Smooth muscle cell (in vitro differentiated cells): Measurements from ENCODE around the gene RABAC1. TPM values are rescaled to one million over a fixed set of nuclear protein-coding genes. Genes with fewer than 3 reads are reported as not detected.

Experiments
- DNase-seq: peaks from one replicate; lab custom pipeline; 2025; ENCODE audit not compliant: unreplicated experiment; lab: John Stamatoyannopoulos, UW
- H2AFZ ChIP-seq: fragments of 200-600 bp; sonication (generic); 2 replicates; pipeline ENCODE4 v1.6.0; 2016; ENCODE audit warnings: antibody characterized with exemption, low read depth, mild to moderate bottlenecking
- H3F3A ChIP-seq: fragments of 200-600 bp; sonication (generic); 2 replicates; pipeline ENCODE4 v1.6.0; 2017; ENCODE audit warnings: antibody characterized with exemption, low read depth
- H3K27ac ChIP-seq: fragments of 200-600 bp; sonication (generic); 2 replicates; pipeline ENCODE4 v1.5.1; 2016; ENCODE audit warnings: low read depth, mild to moderate bottlenecking
- H3K27me3 ChIP-seq: fragments of 200-600 bp; sonication (generic); 2 replicates; pipeline ENCODE4 v1.6.1; 2016; ENCODE audit warnings: low read depth, mild to moderate bottlenecking
- H3K36me3 ChIP-seq: fragments of 200-600 bp; sonication (generic); 2 replicates; pipeline ENCODE4 v1.5.1; 2016; ENCODE audit warnings: low read depth
- H3K4me1 ChIP-seq: fragments of 200-600 bp; sonication (generic); 2 replicates; pipeline ENCODE4 v1.5.1; 2016; ENCODE audit warnings: low read depth
- H3K4me2 ChIP-seq: fragments of 200-600 bp; sonication (generic); 2 replicates; pipeline ENCODE4 v1.6.0; 2016; ENCODE audit warnings: mild to moderate bottlenecking
- H3K4me3 ChIP-seq: fragments of 200-600 bp; sonication (generic); 2 replicates; pipeline ENCODE4 v1.5.1; 2016; ENCODE audit warnings: mild to moderate bottlenecking
- H3K79me2 ChIP-seq: fragments of 200-600 bp; sonication (generic); 2 replicates; pipeline ENCODE4 v1.6.0; 2016; ENCODE audit warnings: low read depth, mild to moderate bottlenecking
- H3K9ac ChIP-seq: fragments of 200-600 bp; sonication (generic); 2 replicates; pipeline ENCODE4 v1.6.0; 2016; ENCODE audit warnings: low read depth
- H3K9me3 ChIP-seq: fragments of 200-600 bp; sonication (generic); replicated peaks from 2 replicates; pipeline ENCODE4 v1.5.1; 2016; ENCODE audit warnings: low read depth
- H4K20me1 ChIP-seq: fragments of 200-600 bp; sonication (generic); 2 replicates; pipeline ENCODE4 v1.6.0; 2016; ENCODE audit warnings: low read depth
- CTCF ChIP-seq: fragments of 200-600 bp; sonication (generic); IDR thresholded peaks from 2 replicates; pipeline ENCODE4 v1.5.1; 2017; ENCODE audit warnings: borderline replicate concordance, mild to moderate bottlenecking, antibody characterized with exemption; ENCODE audit not compliant: insufficient read depth, poor library complexity, severe bottlenecking
- WGBS: methylation state at CpG from one replicate; pipeline ENCODE4 v1.1.7; 2016; ENCODE audit warnings: low lambda C conversion rate; 5-methylcytosine and 5-hydroxymethylcytosine counted together
- polyA plus RNA-seq: library from polyadenylated mRNA; unstranded; fragments of >200 nt; fragmentation: Nextera tagmentation; extraction: Ambion mirVana; gene quantifications from 2 replicates; pipeline ENCODE4 v1.2.1, GENCODE V29; 2016
- total RNA-seq: library from RNA; depleted of rRNA; stranded (reverse); fragments of >200 nt; gene quantifications from 2 replicates; pipeline ENCODE4 v1.2.3, GENCODE V29; 2014

RABAC1 gene
- total and polyA plus RNA-seq, 2 experiments from 2014 or later = 304 to 581 TPM

GRCh38 chr19:41951686-41952172 is 7.4 kb downstream of the RABAC1 start:
- H3K36me3 ChIP-seq = no peaks in the 10 kb centered on the region
- DNase-seq = peak; percentile 67
- H3K4me1 ChIP-seq = no peaks in the 10 kb centered on the region
- TF ChIP-seq CTCF = peak; percentile 99
- no peak overlapping the region for H3K4me2 ChIP-seq
- no peak overlapping the region for H3K4me3 ChIP-seq
- H3K27me3 ChIP-seq = no peaks in the 10 kb centered on the region
- no peaks in the 10 kb centered on the region for H3K79me2 ChIP-seq
- no peak overlapping the region for H3K27ac ChIP-seq
- H2AFZ ChIP-seq = no peak overlapping the region
- 10% methylated on average over 11 of the region's 12 CpGs for WGBS
- H3K9ac ChIP-seq = no peak overlapping the region
- H3K9me3 ChIP-seq = no peaks in the 10 kb centered on the region
- peaks cover 7% of the 10 kb centered on the region for H4K20me1 ChIP-seq
- no peaks in the 10 kb centered on the region for H3F3A ChIP-seq

GRCh38 chr19:41947091-41947490 is 12.0 kb downstream of the RABAC1 start:
- no peak for TF ChIP-seq CTCF
- H3K9ac ChIP-seq = no peak overlapping the region

GRCh38 chr19:41945135-41945766 is 13.9 kb downstream of the RABAC1 start:
- H3K4me2 ChIP-seq = no peak overlapping the region
- 90% methylated on average over 8 of the region's 8 CpGs for WGBS
- no peaks in the 10 kb centered on the region for H3K79me2 ChIP-seq
- peaks cover 5% of the 10 kb centered on the region for H3K27me3 ChIP-seq
- no peaks in the 10 kb centered on the region for H3K9me3 ChIP-seq
- H3K4me3 ChIP-seq = no peak overlapping the region
- no peaks in the 10 kb centered on the region for H3K4me1 ChIP-seq
- H2AFZ ChIP-seq = no peak overlapping the region
- H3K27ac ChIP-seq = no peak overlapping the region
- no peaks in the 10 kb centered on the region for H3K36me3 ChIP-seq
- no peaks in the 10 kb centered on the region for H4K20me1 ChIP-seq
- no peaks in the 10 kb centered on the region for H3F3A ChIP-seq
- TF ChIP-seq CTCF = no peak
- no peak for DNase-seq
- H3K9ac ChIP-seq = no peak overlapping the region

More at GRCh38 chr19:41947091-41947490, 12.0 kb downstream of the RABAC1 start:
- Histone ChIP-seq H2AFZ (no peak overlapping the region), H3K27me3 (no peaks in the 10 kb centered on the region), H3K4me3 (no peak overlapping the region), H3F3A (no peaks in the 10 kb centered on the region), H3K9me3 (no peaks in the 10 kb centered on the region), H3K4me1 (no peaks in the 10 kb centered on the region), H3K79me2 (no peaks in the 10 kb centered on the region), H3K36me3 (no peaks in the 10 kb centered on the region), H3K4me2 (no peak overlapping the region), H4K20me1 (no peaks in the 10 kb centered on the region), H3K27ac (no peak overlapping the region)
- WGBS = 92% methylated on average over 3 of the region's 3 CpGs
- DNase-seq = no peak

- H3K4me1 ChIP-seq = no peaks in the 10 kb centered on the region
Measured at GRCh38 chr19:41944336-41944735, 14.8 kb downstream of the RABAC1 start.

More at GRCh38 chr19:41944336-41944735, 14.8 kb downstream of the RABAC1 start:
- no peak for TF ChIP-seq CTCF
- Histone ChIP-seq H3K36me3 (no peaks in the 10 kb centered on the region), H3K4me3 (no peak overlapping the region), H2AFZ (no peak overlapping the region), H3K9me3 (no peaks in the 10 kb centered on the region), H3K4me2 (no peak overlapping the region), H3F3A (no peaks in the 10 kb centered on the region), H3K27ac (no peak overlapping the region), H4K20me1 (no peaks in the 10 kb centered on the region), H3K79me2 (no peaks in the 10 kb centered on the region), H3K9ac (no peak overlapping the region), H3K27me3 (peaks cover 5% of the 10 kb centered on the region)
- DNase-seq = no peak
- 79% methylated on average over 2 of the region's 2 CpGs for WGBS
